Neural cell (in vitro differentiated cells): ENCODE results near the gene SOCS7. TPM values are rescaled to one million over a fixed set of nuclear protein-coding genes. Genes with fewer than 3 reads are reported as not detected.

Experiments
- H2AFZ ChIP-seq: fragments of 200-600, 300-800 bp; sonication (generic), shearing (Covaris generic); 2 replicates; pipeline ENCODE4 v1.6.0; 2014; ENCODE audit warnings: low read depth, mild to moderate bottlenecking, antibody characterized with exemption, low read length, moderate library complexity
- H3F3A ChIP-seq: fragments of 200-600 bp; shearing (Covaris generic); 2 replicates; pipeline ENCODE4 v1.6.1; 2016; ENCODE audit warnings: mild to moderate bottlenecking, moderate library complexity, mixed read lengths, antibody characterized with exemption, low read length; ENCODE audit not compliant: insufficient read depth, poor library complexity, severe bottlenecking
- H3K27ac ChIP-seq: fragments of 200-600, 300-800 bp; sonication (generic), shearing (Covaris generic); 2 replicates; pipeline ENCODE4 v1.5.1; 2014; ENCODE audit warnings: mild to moderate bottlenecking, low read length, moderate library complexity
- H3K27me3 ChIP-seq: fragments of 300-800, 200-600 bp; sonication (generic), shearing (Covaris generic); 2 replicates; pipeline ENCODE4 v1.6.0; 2014; ENCODE audit warnings: mild to moderate bottlenecking, low read depth, low read length, moderate library complexity; ENCODE audit not compliant: insufficient read depth
- H3K36me3 ChIP-seq: fragments of 300-800, 200-600 bp; sonication (generic), shearing (Covaris generic); 2 replicates; pipeline ENCODE4 v1.5.1; 2014; ENCODE audit warnings: mild to moderate bottlenecking, antibody characterized with exemption, low read length, moderate library complexity; ENCODE audit not compliant: insufficient read depth
- H3K4me2 ChIP-seq: fragments of 300-800, 200-600 bp; sonication (generic), shearing (Covaris generic); 2 replicates; pipeline ENCODE4 v1.6.0; 2014; ENCODE audit warnings: mild to moderate bottlenecking, low read length
- H3K4me3 ChIP-seq: fragments of 300-800, 200-600 bp; sonication (generic), shearing (Covaris generic); 2 replicates; pipeline ENCODE4 v1.5.1; 2014; ENCODE audit warnings: mild to moderate bottlenecking, low read length, moderate library complexity
- H3K79me2 ChIP-seq: fragments of 200-600 bp; shearing (Covaris generic); replicated peaks from 2 replicates; pipeline ENCODE4 v1.6.0; 2014; ENCODE audit warnings: mild to moderate bottlenecking, low read length, moderate library complexity; ENCODE audit not compliant: insufficient read depth
- H3K9ac ChIP-seq: fragments of 300-800, 200-600 bp; sonication (generic), shearing (Covaris generic); 2 replicates; pipeline ENCODE4 v1.6.1; 2016; ENCODE audit warnings: mild to moderate bottlenecking, low read length, mixed read lengths
- H3K9me2 ChIP-seq: fragments of 200-600 bp; shearing (Covaris generic); 2 replicates; pipeline ENCODE4 v1.6.1; 2016; ENCODE audit warnings: mild to moderate bottlenecking, low read length, mixed read lengths; ENCODE audit not compliant: insufficient read depth
- H3K9me3 ChIP-seq: fragments of 200-600, 300-800 bp; sonication (generic), shearing (Covaris generic); 2 replicates; pipeline ENCODE4 v1.6.1; 2016; ENCODE audit warnings: mild to moderate bottlenecking, mixed run types, low read length, moderate library complexity, mixed read lengths
- H4K20me1 ChIP-seq: fragments of 200-600 bp; shearing (Covaris generic); 2 replicates; pipeline ENCODE4 v1.6.1; 2016; ENCODE audit warnings: mild to moderate bottlenecking, mixed run types; ENCODE audit not compliant: insufficient read depth
- CTCF ChIP-seq: fragments of 450-650 bp; IDR thresholded peaks from 2 replicates; pipeline ENCODE4 v1.5.1; 2014; ENCODE audit warnings: antibody characterized with exemption, mild to moderate bottlenecking, moderate library complexity; ENCODE audit not compliant: poor library complexity, severe bottlenecking
- EP300 ChIP-seq: fragments of 450-650 bp; conservative IDR thresholded peaks from 2 replicates; pipeline ENCODE4 v1.6.1; 2014; ENCODE audit warnings: antibody characterized with exemption, mild to moderate bottlenecking, moderate library complexity; ENCODE audit not compliant: poor library complexity, severe bottlenecking
- EZH2 ChIP-seq: fragments of 200-600, 300-800 bp; shearing (Covaris generic), sonication (generic); IDR thresholded peaks from 2 replicates; pipeline ENCODE4 v1.6.1; 2014; ENCODE audit warnings: antibody characterized with exemption, low read length, borderline replicate concordance, mild to moderate bottlenecking; ENCODE audit not compliant: insufficient read depth, poor library complexity, severe bottlenecking
- MXI1 ChIP-seq: fragments of 450-650 bp; conservative IDR thresholded peaks from 2 replicates; pipeline ENCODE4 v1.6.1; 2014; ENCODE audit warnings: antibody characterized with exemption, mild to moderate bottlenecking; ENCODE audit not compliant: poor library complexity, severe bottlenecking
- POLR2AphosphoS5 ChIP-seq: IDR thresholded peaks from 2 replicates; pipeline ENCODE4 v1.6.1; 2012
- RAD21 ChIP-seq: fragments of 450-650 bp; conservative IDR thresholded peaks from 2 replicates; pipeline ENCODE4 v1.6.1; 2014; ENCODE audit warnings: antibody characterized with exemption, mild to moderate bottlenecking, moderate library complexity
- REST ChIP-seq: IDR thresholded peaks from 2 replicates; pipeline ENCODE4 v1.6.1; 2012; ENCODE audit warnings: borderline replicate concordance
- SMC3 ChIP-seq: fragments of 450-650 bp; conservative IDR thresholded peaks from 2 replicates; pipeline ENCODE4 v1.6.1; 2014; ENCODE audit warnings: antibody characterized with exemption, mild to moderate bottlenecking, moderate library complexity; ENCODE audit not compliant: poor library complexity
- TAF1 ChIP-seq: IDR thresholded peaks from 2 replicates; pipeline ENCODE4 v1.6.1; 2012; ENCODE audit warnings: low read depth
- polyA plus RNA-seq: library from polyadenylated mRNA; depleted of rRNA; stranded (reverse); fragments of >200 nt; gene quantifications from 2 replicates; pipeline ENCODE4 v1.2.3, GENCODE V29; 2014

SOCS7 gene
- polyA plus RNA-seq, 1 donor from 2014 or later, result 23.7 TPM

DNA sequence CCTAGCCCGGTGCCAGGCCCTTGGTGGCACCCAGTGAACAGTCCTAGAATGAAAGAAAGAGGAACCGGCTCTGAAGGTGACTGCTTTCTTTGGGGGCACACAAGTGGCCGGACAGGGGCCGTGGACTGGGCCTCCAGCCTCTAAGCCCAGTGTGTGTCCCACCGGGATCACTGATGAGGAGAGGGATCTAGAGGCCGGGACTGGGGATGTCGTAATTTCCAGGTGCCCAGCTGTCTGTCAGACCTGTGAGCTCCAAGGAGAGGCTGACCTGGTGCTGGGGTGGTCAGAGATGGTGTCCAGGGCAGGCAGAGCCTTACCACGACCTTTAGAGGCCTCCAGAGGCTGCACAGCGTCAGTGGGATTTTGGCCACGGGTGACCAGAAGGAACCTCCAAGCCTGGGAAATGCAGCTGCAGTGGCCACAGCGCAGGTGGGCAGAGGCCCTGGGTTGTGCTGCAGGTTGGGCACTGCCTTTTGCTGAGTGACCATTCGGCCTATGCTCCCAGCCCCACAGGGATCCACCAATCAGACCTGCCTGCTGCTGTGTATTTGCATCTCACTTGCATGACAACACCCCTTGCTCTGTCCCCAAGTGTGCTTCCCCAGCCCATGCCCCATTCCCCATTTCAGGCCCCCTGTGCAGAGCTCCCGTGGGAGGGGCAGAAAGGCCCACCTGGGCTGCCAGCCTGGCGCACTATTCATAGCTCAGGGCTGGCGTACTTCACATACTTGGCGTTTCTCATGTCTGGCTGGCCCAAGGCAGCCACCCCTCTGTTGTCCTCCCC is 89.2 kb downstream of the SOCS7 start:
- Histone ChIP-seq H3K27ac (no peak overlapping the region), H3K9me2 (no peaks in the 10 kb centered on the region), H3K4me3 (no peak overlapping the region), H2AFZ (no peak overlapping the region), H3K36me3 (no peaks in the 10 kb centered on the region), H3F3A (no peaks in the 10 kb centered on the region), H3K9ac (no peak overlapping the region), H3K27me3 (no peaks in the 10 kb centered on the region), H3K4me2 (no peak overlapping the region), H4K20me1 (no peaks in the 10 kb centered on the region), H3K9me3 (no peaks in the 10 kb centered on the region), H3K79me2 (no peaks in the 10 kb centered on the region)
- no peak for TF ChIP-seq MXI1
- no peak for TF ChIP-seq TAF1
- no peak for TF ChIP-seq EP300
- TF ChIP-seq EZH2, result no peak
- TF ChIP-seq POLR2AphosphoS5, result no peak

DNA sequence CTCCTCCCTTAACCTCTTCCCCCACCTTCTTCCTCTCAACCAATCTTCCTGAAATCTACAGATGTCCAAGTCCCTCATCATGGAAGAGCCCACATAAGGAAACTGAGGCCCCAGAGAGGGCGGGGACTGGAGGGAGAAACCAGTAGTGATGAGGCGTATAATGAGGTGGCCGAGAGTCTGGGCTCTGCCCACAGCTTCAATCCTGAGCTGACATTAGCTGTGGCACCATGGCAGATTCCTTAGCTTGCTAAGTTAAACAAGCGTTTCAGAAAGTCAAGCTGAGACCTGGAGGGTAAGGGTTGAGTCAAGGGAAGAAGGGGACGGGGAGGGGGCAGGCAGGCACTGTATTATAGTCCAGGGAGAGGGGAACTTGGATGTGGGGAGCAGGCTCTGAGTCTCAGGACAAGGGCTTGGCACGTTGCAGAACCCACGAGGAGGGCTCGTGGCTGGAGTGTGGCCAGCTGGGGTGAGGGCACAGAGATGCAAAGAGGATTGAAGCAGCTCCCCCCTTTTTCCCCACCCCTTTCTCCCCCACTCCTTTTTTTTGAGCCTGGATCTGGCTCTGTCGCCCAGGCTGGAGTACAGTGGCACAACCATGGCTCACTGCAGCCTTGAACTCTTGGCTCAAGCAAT is 89.9 kb downstream of the SOCS7 start:
- TF ChIP-seq MXI1 (no peak), EZH2 (no peak), RAD21 (no peak), POLR2AphosphoS5 (no peak), REST (no peak), SMC3 (no peak), EP300 (no peak), CTCF (no peak), TAF1 (no peak)
- Histone ChIP-seq H2AFZ (no peak overlapping the region), H3F3A (no peaks in the 10 kb centered on the region), H3K4me2 (no peak overlapping the region), H3K79me2 (no peaks in the 10 kb centered on the region), H3K9me2 (no peaks in the 10 kb centered on the region), H3K4me3 (no peak overlapping the region), H3K9ac (no peak overlapping the region), H3K27ac (no peak overlapping the region), H3K36me3 (no peaks in the 10 kb centered on the region), H3K9me3 (no peaks in the 10 kb centered on the region), H4K20me1 (no peaks in the 10 kb centered on the region), H3K27me3 (no peaks in the 10 kb centered on the region)
